ENCODE data around the gene GOLGA6C.
"Not testable (repeated sequence)": the region's sequence is repeated elsewhere in the genome, so short reads cannot be mapped to it uniquely, and the experiment has no call there.

The GOLGA6C gene

DNA sequence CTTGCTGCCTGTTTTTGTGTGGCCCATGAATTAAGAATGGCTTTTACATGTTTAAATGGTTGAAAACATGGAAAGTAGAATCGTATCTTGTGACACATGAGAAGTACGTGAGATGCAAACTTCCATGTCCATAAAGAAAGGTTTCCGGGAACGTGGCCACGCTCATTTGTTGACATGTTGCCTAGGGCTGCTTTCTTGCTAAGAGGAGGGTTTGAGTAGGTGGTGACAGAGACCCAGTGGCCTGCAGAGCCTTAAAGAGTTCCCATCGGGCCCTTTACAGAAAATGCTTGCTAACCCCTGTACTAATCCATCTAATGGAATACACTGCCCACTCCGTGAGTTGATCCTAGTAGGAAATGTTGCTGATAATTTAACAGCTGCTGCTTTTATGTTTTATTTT lies 31.0 kb upstream of the GOLGA6C start:
- DNase-seq (ENCODE audit: low read depth) = not testable (repeated sequence)

DNA sequence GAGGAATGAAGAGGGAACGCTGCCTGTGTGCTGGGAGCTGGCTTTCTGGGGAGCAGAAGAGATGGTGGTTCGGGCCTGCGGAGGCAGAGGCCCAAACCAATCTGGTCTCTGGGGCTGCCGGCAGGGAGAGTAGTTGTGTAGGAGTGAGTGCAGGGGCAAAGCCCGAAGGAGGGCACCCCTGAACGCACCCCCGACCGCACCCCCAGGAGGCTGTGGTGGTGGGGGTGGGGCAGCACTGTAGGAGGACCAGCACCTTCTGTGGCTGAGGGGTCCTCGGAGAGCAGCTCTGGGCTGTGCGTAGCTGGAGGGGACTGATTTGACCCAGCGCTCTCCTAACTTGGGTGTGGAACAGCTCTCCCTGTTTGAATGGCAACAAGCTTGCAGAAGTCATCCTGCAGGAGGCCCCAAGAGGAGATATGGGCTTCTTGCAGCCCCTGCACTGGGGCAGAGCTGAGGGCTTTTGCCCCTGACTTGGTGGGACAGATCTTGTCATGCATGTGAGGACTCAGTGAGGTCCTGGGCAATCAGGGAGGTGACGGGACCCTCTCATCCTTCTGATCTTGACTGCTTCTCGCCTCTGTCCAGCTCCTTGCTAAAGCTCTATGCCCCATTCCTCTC lies 30.4 kb upstream of the GOLGA6C start:
- no peak for DNase-seq (ENCODE audit: low read depth)

DNA sequence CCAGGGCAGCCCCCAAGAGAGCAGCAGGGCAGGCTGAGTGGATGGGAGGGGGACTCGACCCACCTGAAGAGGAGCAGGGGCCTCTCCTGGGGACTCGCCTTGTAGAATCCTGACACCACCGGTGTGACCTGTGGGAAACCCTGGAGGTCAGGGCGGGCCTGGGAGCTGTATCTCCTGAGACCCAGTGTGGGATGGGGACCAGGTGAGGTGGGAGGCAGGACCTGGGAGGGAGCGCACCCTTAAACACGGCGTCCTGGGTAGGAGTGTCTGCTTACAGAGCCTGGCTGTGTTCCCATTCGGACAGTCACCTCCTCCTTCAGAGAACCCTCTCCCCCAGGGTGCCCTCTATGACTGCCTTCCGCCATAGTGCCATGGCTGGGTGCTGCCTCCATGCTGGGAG lies 29.3 kb upstream of the GOLGA6C start:
- no peak for DNase-seq (ENCODE audit: low read depth)

DNA sequence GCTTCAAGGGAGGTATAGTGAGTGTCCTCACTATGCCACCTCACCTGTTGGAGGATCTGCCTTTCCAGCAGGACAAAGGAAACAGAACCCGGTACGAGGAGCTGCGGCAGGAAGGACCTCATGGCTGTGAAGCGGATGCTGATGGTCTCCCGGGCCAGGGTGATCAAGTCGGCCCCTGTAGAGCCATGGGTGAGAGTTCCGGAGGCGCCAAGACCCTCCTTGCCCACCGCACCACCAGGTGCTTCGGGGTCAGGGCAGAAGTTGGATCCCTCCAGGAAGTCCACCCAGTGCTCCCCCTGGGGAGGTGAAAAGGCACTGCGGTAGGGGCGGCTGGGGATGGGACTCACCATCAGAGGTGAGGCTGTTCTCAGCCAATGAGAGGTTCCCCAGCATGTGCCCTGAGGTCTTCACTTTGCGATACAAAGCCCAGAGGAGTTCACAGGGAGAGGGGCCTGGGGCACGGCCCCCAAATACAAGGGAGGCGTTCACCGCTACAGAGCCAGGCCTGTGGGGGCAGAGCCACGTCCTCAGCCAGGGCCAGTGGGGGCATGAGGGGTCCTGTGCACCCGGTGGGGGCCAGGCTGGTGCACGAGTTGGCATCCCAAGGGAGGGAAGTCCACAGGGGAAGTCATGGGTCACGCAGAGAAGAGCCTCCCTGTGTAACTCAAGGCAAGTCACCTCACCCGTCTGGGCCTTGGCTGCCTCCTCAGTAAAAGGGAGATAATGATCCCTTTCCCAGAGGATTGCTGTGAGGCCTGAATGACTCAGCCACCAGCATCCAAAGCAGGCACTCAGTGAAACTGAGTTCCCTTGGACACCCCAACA lies 28.7 kb upstream of the GOLGA6C start:
- no peak for DNase-seq (ENCODE audit: low read depth)

DNA sequence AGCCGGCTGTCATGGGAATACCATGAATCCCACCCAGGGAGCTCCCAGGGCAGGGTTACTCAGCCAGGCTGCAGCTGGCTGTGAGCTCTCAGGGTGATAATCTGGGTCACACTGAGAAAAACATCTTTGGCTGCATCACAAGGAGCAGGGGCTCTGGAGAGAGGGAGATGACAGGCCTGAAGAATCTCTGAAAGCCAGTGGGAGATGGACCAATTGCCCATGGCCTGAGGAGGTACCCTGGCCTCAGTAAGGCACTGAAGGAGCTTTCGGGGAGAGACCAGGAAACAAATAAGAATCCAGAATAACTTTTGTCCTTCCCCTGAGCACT lies 28.2 kb upstream of the GOLGA6C start:
- no peak for DNase-seq (ENCODE audit: low read depth)

DNA sequence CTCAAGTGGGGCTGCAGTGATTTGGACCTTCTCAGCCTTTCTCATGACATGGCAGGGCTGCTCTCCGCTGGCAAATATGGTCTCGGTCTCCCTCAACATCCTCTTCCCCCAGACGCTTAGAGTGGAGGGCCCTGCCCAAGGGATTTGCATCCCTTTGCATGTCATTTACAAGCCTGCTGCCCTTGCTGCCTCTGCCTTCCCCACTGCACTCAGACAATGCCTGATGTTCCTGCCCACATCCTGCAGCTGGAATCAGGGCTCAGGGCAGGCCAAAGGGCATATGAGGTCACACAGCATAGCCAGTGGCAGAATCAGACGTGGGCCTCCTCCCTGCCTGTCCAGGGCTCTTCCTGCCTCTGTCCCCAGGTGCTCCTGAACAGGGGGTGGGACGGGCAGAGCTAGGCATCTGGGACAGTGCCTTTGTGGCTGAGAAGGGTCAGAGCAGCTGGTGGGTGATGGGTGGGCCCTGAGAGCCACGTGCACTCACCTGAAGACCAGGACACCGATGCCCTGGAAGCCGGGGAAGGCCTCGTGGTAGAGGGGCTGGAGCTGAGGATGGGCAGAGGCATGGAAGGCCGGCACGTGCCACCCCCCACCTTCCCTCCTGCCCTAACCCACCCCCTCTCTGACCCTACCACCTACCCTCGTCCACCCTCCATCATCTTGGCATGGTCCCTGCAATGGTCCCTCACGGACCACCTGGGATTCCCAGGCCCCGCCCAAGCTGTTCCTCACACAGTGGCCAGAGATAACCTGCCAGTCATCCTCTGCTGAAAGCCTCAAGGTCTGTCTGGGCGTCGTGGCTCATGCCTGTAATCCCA lies 27.4 kb upstream of the GOLGA6C start:
- no peak for DNase-seq (ENCODE audit: low read depth)

DNA sequence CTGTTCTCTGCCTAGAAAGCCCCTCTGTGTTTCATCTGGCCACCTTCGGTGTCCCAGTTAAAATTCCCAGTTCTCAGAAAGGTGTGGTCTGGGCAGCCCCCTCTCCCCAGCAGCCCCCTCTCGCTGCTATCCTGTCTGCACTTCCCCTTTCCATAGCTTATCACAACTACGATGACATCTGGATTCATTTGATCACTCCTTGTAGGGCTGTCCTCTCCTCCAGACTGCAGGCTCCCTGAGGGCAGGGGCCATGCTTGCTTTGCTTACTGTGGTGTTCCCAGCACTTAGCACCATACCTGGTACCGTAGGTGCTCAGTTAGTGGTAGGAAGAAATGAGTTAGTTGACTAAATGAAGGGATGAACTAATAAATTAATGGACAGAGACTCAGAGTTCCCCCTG lies 26.3 kb upstream of the GOLGA6C start:
- no peak for DNase-seq (ENCODE audit: low read depth)

DNA sequence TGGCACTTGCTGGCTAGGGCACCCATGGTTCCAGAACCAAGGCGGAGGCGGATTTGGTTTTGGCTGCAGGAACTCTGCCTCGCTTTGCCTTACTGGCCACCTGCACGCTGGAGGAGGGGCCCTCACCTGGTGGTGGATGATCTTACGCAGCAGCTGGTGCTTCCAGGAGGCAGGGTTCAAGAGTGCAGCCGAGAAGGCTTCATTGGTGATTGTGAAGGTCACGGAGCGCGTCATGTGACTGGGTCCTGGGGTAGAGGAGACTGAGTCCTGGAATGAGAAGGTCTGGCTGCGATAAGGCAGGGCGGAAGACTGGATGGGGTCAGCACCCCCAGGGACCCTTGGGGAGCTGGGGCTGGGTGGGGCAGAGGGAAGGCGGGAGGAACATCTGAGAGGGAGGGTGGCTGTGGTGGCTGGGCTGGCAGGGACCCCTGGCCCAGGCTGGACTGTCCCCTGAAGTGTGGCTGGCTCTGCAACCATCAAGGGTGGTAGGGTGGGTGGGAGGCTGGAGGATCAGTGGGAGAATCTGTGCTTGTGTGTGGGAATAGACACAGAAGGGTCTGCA lies 25.8 kb upstream of the GOLGA6C start:
- DNase-seq (ENCODE audit: low read depth) = no peak

DNA sequence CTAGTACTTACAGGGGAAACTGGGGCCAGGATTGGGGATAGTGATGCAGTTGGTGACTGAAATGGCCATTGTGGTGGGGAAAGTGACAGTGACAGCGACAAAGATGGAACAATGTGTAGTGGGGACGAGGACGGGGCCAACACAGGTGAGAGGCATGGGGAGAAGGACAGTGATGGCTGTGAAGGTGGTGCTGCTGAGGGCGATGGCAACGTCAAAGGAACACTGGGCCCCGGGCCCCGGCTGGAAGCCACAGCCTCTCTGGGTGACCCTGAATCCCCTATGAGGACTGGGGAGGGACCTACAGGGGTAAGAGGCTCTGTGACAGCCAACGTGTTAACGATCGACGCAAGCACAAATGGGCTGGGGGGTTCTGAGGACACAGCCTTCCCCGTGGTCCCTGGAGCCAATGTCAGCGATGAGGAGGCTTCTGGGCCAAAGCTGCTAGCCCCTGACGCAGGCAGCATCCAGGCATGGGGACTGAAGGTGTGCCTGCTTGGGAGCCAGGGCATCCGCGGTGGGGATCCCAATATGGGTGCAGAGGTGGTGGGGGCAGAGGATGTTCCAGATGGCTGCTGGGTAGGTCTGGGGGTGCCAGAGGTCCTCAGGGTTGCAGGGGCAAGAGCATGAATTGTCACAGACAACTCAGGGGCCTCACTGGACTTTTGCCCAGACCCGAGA lies 25.2 kb upstream of the GOLGA6C start:
- DNase-seq (ENCODE audit: low read depth) = no peak

DNA sequence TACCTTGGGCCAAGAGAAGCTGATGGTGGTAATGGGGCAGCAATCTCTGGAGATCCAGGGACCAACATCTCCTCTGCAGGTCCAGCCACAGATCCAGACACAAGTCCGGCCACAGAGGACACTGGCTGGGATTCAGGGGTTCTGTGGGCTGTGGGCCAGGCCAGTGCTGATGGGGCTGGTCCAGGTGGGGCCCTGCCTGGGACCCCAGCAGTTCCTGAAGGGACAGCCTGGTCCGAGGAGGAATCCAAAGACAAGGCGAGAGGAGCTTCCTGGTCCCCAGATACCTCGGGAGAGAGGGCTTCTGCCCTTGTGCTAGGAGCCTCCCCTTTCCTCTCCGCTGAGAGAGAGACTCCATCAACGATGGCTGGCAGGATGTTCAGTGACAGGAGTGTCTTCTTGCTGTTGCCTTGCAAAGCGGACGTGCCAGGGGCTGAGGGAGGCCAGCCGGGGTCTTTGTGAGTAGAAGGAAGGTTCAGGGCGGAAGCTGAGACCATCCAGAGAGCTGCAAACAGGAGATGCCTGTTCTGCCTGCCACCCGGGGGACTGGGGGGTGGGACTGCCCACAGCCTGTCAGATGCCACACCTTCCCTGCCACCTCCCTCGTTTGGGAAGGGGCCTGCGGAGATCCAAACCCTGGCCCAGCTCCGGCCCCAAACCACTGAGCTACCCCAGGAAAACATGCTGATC lies 24.5 kb upstream of the GOLGA6C start:
- no peak for DNase-seq (ENCODE audit: low read depth)

DNA sequence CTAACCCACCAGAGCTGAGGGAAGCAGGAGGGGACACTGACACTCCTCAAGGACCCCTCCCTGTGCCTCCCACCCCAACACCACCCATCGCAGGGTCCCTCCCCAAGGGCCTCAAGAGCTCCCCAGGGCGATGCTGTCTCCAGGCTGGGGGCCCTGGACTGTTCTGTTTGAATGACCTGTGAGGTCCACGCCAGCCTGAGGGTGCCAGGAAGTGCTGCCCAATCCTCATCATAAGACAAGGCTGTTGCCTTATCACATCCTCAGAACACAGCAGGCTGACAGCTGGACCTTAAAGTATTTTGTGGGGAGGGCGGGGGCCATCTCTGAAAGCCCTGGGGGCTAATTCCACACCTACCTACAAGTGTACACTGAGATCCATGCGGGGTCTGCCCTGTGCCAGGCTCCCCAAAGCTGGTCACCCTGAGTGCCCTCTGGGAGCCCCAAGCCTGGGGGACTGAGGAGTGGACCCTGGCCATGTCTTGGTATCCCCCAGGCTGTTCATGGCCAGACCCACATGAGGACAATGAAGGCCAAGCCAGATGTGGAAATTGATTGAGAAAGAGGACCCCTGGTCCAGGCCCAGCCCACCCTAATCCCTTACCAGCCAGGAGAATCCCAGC lies 23.8 kb upstream of the GOLGA6C start:
- DNase-seq (ENCODE audit: low read depth) = no peak

DNA sequence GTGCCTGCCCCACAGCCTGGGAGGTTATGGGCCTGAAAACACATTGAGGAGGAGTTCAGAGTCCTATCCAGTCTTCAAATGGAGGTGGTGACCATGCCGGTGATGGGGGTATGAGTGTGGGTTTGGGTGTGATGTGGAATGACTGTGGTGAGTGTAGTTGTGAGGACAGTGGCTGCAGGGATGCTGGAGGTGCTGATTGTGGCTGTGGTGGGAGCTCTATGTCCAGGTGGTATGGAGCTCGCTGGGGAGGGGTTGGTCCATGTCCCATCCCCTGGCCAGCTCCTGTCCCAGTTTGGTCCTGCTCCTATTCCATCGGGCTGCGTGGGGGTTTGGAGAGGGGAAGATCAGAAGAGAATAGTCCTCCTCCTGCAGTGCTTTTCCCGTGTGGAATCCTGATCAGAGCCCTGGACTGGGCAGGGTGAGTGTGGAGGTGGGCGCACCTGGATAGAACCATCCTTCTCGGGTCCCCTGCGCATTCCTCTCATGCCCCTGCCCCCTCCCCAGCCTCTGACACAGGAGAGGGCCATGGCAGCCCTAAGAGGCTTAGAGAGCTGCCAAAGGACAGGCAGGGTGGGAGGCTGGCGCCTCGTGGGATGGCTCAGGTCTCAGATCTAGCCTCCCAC lies 23.0 kb upstream of the GOLGA6C start:
- DNase-seq (ENCODE audit: low read depth) = no peak

DNA sequence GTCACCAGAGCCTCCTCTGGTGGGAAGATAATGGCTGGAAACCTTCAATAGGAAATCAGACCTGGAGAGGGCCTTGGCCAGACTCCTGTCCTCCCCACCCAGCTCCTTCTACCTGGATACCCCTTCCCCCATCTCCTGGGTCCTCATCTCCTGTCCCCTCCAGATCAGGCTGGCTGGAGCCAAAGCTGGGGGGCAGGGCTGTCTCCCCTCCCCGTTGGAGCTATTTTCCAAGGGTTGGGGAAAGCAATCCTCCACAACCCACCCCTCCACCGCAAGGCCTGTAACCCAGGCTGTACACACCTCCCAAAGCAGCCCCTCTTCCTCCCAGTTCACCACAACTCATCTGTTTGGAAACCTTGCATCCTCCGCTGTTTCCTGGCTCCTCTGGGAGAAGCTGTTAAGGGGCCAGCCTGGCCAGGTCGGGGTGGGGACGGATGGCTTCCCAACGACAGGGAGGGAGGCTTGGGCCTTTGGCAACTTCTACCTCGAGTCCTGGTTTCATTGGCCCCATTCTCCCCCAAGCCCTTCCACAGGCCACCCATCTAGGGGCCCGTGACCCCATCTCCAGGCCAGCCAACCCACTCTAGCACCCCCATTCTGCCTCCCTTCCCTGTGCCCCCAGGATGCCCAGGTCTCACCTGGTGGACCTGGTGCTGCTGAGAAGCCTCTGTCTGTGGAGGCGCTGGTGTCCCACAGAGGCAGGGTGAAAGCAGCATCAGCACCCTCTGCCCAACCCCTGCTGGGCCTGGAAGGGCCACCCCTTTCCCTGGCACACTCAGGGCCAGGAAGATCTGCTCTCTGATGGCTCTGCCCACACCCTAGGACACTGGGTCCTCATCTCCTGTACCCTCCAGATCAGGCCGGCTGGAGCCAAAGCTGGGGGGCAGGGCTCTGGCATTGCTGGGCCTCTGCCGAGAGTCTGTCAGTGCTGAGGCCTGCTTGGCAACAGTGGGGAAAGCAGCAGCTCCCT lies 22.1 kb upstream of the GOLGA6C start:
- no peak for DNase-seq (ENCODE audit: low read depth)

DNA sequence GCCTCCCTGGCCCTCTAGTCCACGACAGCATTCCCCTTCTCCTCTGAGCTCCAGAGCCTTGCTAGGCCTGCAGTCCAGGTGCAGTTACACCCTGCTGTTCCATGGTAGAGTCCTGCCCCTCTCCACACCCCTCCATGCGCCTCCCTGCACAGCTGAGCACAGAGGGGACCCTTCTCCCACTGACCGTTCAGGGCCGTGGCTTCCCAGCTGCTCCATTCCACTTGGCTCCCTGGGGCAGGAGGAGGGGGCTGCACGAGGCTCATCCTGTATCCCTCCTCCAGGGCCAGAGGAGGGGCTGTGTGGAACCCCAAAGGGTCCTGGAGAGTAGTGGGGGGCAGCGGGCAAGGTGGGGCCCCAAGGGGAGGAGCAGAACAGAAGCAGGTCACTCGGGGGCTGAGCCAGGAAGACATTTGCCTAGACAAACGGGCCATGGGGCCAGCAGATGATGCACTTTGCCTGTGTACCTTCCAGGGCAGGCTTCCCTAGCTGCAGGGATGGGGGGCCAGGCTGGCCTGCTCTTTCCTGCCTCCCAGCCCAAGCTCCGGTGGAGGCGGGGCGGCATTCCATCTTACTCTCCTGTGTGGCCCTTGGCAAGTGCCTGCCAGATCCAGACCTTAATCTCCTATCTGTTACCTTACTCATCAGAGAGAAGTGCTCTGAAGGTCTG lies 20.7 kb upstream of the GOLGA6C start:
- no peak for DNase-seq (ENCODE audit: low read depth)

DNA sequence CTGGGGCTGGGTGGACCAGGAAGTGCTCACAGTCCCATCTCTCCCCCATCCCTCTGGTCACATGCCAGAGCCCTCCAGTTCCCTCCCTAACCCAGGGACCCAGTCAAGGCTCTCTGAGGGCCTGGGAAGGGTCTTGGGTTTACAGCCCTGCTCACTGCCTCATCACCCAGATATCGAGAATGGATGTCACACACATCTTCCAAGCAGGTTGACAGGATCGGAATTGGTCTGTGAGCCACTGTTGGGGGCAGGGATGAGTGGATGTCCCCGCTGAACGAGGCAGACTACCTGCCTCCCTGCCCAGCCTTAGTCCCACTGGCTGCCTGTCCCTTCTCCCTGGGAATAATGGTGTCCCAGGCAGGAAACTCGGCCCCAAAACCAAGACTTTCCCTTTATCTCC lies 20.0 kb upstream of the GOLGA6C start:
- no peak for DNase-seq (ENCODE audit: low read depth)

DNA sequence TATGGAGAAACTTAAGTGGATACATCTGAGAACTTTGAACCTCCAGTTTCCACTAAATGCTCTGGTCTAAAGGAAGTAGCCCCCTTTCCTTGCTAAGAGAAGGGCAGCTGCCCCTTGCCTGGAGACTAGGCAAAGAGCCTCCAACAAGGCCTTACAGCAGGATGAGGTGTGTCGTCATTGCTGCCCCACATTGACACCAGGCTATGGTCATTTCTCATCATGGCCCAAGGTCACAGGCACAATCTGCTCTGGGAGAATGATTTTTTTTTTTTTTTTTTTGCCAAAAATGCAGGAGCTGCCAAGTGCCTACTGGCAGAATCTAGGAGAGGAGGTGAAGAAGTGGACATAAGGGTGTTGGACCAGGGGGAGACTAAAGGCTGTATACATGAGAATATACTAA lies 12.4 kb upstream of the GOLGA6C start:
- not testable (repeated sequence) for DNase-seq (ENCODE audit: low read depth)

DNA sequence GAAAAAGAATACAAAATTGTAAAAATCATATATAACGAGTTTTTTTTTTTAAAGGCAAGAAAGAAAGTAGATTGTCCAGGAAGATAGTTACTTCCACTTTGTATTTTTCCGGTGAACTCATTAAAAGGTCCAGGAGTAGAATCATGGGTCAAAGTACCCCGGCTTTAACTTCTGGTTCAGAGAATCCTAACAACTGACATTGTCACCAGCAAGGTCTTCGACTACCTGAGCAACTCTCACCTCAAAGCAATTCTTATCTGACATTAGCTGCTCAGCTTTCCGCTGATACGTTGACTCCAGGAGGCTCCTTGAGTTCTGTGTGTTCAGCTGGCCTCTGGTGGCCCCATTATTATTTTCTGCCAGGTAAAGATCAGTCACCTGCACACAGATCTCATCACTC lies 9.1 kb upstream of the GOLGA6C start:
- not testable (repeated sequence) for DNase-seq (ENCODE audit: low read depth)

DNA sequence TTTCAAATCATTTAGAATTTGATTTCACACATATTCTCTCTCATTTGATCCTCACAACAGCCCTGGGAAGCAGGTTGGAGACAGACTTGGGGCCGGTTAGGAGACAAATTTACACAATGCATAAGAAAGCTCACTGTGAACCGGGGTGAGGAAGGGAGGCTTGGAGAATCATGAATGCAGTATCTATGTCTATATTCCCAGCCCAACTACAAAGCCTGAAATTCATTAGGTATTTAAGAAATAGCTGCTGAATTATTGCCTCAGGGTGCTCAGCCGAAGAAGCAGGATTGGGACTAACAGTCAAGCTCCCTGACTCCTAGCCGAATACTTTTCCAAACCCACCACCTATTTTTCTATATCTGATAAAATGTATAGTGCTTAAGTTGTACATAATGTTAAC lies 8.4 kb upstream of the GOLGA6C start:
- no peak for DNase-seq (ENCODE audit: low read depth)

DNA sequence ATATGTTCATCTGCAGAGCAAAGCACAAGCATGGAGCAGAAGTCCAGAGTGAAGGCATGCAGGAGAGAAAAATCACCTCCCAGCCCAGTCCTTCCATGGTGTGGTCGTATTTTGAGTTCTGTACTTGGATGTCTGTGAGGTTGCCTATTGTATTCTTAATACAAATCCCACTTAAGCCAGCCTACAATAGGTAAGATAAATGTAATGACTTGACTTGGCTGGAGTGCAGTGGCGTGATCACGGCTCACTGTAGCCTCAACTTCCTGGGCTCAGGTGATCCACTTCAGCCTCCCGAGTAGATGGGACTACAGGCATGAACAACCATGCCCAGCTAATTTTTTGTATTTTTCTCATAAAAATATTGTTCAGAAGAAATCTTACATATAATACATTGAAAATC lies 6.8 kb upstream of the GOLGA6C start:
- not testable (repeated sequence) for DNase-seq (ENCODE audit: low read depth)

All from stimulated activated CD8-positive, alpha-beta memory T cell treated with anti-CD3 and anti-CD28 coated beads, Interleukin-12 subunit alpha, Interleukin-12 subunit beta, amount 100 ng/mL, for 1 hour (primary cell).